ENCODE data around the gene PLPP1.

Gene PLPP1

GRCh38 chr5:55386356-55386755 lies 148.4 kb downstream of the PLPP1 start:
- TF ChIP-seq CTCF (IDR thresholded peaks at IDR 0.05; ENCODE audit: low read depth, low read length), result no peak
- no peak overlapping the region for H3K4me3 ChIP-seq (ENCODE audit: low read depth, low read length)
- no peak for DNase-seq (ENCODE audit: low read depth, low spot score)
- in situ Hi-C loops (cut with HindIII; ENCODE audit: low sequenced_read_pairs), result no loop called here

GRCh38 chr5:55385846-55386245 lies 148.9 kb downstream of the PLPP1 start:
- in situ Hi-C loops (cut with HindIII; ENCODE audit: low sequenced_read_pairs), result no loop called here
- DNase-seq (ENCODE audit: low read depth, low spot score), result no peak
- TF ChIP-seq CTCF (IDR thresholded peaks at IDR 0.05; ENCODE audit: low read depth, low read length), result no peak

GRCh38 chr5:55385227-55385626 lies 149.5 kb downstream of the PLPP1 start:
- TF ChIP-seq CTCF (IDR thresholded peaks at IDR 0.05; ENCODE audit: low read depth, low read length), result no peak
- in situ Hi-C loops (cut with HindIII; ENCODE audit: low sequenced_read_pairs), result no loop called here
- no peak for DNase-seq (ENCODE audit: low read depth, low spot score)
- no peak overlapping the region for H3K4me3 ChIP-seq (ENCODE audit: low read depth, low read length)

More at GRCh38 chr5:55385846-55386245, 148.9 kb downstream of the PLPP1 start:
- no peak overlapping the region for H3K4me3 ChIP-seq (ENCODE audit: low read depth, low read length)

GRCh38 chr5:55384072-55384471 lies 150.7 kb downstream of the PLPP1 start:
- no peak for TF ChIP-seq CTCF (IDR thresholded peaks at IDR 0.05; ENCODE audit: low read depth, low read length)
- in situ Hi-C loops (cut with HindIII; ENCODE audit: low sequenced_read_pairs), result no loop called here
- DNase-seq (ENCODE audit: low read depth, low spot score), result no peak

GRCh38 chr5:55383254-55383653 lies 151.5 kb downstream of the PLPP1 start:
- no peak overlapping the region for H3K4me3 ChIP-seq (ENCODE audit: low read depth, low read length)
- DNase-seq (ENCODE audit: low read depth, low spot score), result no peak
- in situ Hi-C loops (cut with HindIII; ENCODE audit: low sequenced_read_pairs), result no loop called here
- TF ChIP-seq CTCF (IDR thresholded peaks at IDR 0.05; ENCODE audit: low read depth, low read length), result no peak

More at GRCh38 chr5:55384072-55384471, 150.7 kb downstream of the PLPP1 start:
- no peak overlapping the region for H3K4me3 ChIP-seq (ENCODE audit: low read depth, low read length)

- no peak for TF ChIP-seq CTCF (IDR thresholded peaks at IDR 0.05; ENCODE audit: low read depth, low read length)
- DNase-seq (ENCODE audit: low read depth, low spot score), result no peak
- in situ Hi-C loops (cut with HindIII; ENCODE audit: low sequenced_read_pairs), result no loop called here
- H3K4me3 ChIP-seq (ENCODE audit: low read depth, low read length), result no peak overlapping the region
Observed at GRCh38 chr5:55377810-55378209, 157.0 kb downstream of the PLPP1 start.
